Muscle layer of colon (tissue), 2 donors: Measurements from ENCODE around the gene DMRT2.

Experiments used
- H3K27ac ChIP-seq: one replicate; pipeline ENCODE4 v1.7.0; 2013; ENCODE audit warnings: low read depth, mild to moderate bottlenecking, low read length, moderate library complexity
- H3K27me3 ChIP-seq, 2 donors: one replicate each; pipeline ENCODE4 v1.7.0; 2013; ENCODE audit warnings: low read length in 2 of 2, mild to moderate bottlenecking in 2 of 2; ENCODE audit not compliant: insufficient read depth in 2 of 2, control insufficient read depth in 1 of 2
- H3K36me3 ChIP-seq: one replicate; pipeline ENCODE4 v1.7.0; 2013; ENCODE audit warnings: mild to moderate bottlenecking, low read length; ENCODE audit not compliant: insufficient read depth
- H3K4me1 ChIP-seq: one replicate; pipeline ENCODE4 v1.7.0; 2013; ENCODE audit warnings: mild to moderate bottlenecking, low read length; ENCODE audit not compliant: insufficient read depth
- H3K4me3 ChIP-seq, 2 donors: one replicate each; pipeline ENCODE4 v1.7.0; 2013; ENCODE audit warnings: low read length in 2 of 2, low read depth in 1 of 2, mild to moderate bottlenecking in 1 of 2, moderate library complexity in 1 of 2
- H3K9ac ChIP-seq: one replicate; pipeline ENCODE4 v1.7.0; 2013; ENCODE audit warnings: low read length
- H3K9me3 ChIP-seq: one replicate; pipeline ENCODE4 v1.7.0; 2013; ENCODE audit warnings: mild to moderate bottlenecking, low read length
- donor health status: abdominal sarcoma.
- donor health status: Adenocarcinoma of cecum.

DMRT2 gene

DNA sequence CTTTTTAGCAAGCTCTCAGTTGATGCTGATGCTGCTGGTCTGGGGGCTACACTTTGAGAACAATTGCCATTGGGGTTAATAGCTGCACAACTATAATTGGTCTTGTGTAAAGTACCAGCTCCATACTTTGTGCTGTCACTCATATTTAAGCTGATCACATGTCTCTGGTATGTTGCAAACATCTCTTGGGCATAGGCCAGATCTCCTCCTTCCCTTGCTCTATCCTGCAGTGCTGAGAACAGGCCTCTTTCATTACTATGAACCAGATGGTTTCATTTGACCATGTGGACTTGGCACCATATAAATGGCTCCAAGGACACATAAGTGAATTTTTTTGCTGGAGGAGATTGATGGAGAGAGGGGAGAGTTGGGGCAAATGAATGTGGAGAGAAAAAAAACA lies 48.4 kb downstream of the DMRT2 start:
- H3K4me3 ChIP-seq, result no peak overlapping the region
- H3K4me1 ChIP-seq, result no peaks in the 10 kb centered on the region
- no peak overlapping the region for H3K9ac ChIP-seq
- H3K27me3 ChIP-seq, result no peaks in the 10 kb centered on the region
- H3K36me3 ChIP-seq, result no peaks in the 10 kb centered on the region
- H3K27ac ChIP-seq, result no peak overlapping the region
- no peaks in the 10 kb centered on the region for H3K9me3 ChIP-seq

DNA sequence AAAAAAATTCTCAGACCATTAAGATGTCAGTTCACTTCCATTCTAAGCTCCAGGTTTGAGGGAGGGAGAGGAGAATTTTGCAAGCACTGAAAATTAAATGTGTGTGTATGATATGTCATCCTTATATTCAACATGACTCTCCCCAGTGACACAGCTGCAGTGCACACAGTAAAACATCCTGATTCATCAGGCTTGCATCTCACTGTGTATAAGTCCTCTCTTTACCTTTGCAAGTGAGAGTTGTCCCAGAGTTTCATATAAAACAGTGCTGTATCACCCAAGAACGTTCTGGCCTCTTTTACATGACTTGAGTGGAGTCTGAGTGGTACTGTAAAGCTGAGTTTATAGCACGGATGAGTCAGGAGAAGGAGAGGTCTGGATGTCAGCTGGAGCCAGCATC lies 50.0 kb downstream of the DMRT2 start:
- no peaks in the 10 kb centered on the region for H3K9me3 ChIP-seq
- no peak overlapping the region for H3K9ac ChIP-seq
- no peaks in the 10 kb centered on the region for H3K4me1 ChIP-seq
- H3K4me3 ChIP-seq, result no peak overlapping the region
- H3K36me3 ChIP-seq, result no peaks in the 10 kb centered on the region
- H3K27ac ChIP-seq, result no peak overlapping the region
- H3K27me3 ChIP-seq, result no peaks in the 10 kb centered on the region

DNA sequence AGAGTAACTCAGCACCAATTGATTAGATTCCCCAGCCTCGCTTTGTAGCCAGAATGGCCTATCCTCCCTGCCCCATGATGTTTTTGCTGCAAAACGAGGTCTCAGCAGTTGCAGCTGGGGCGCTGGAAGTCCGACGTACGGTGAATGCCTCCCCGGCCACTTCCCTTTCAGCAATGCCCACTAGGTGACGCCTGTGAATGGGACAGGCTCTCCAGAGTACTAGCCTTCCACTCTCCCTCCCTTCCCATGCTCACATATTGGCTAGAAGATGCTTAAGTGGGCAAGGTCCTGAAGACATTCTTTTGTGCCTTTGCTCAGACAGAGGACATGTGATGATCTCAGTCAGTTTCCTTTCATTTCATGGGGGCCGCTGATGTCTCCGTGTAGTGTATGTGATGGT lies 50.8 kb downstream of the DMRT2 start:
- Histone ChIP-seq H3K9me3 (no peaks in the 10 kb centered on the region), H3K4me3 (no peak overlapping the region), H3K4me1 (no peaks in the 10 kb centered on the region), H3K27me3 (no peaks in the 10 kb centered on the region), H3K27ac (no peak overlapping the region), H3K36me3 (no peaks in the 10 kb centered on the region), H3K9ac (no peak overlapping the region)

DNA sequence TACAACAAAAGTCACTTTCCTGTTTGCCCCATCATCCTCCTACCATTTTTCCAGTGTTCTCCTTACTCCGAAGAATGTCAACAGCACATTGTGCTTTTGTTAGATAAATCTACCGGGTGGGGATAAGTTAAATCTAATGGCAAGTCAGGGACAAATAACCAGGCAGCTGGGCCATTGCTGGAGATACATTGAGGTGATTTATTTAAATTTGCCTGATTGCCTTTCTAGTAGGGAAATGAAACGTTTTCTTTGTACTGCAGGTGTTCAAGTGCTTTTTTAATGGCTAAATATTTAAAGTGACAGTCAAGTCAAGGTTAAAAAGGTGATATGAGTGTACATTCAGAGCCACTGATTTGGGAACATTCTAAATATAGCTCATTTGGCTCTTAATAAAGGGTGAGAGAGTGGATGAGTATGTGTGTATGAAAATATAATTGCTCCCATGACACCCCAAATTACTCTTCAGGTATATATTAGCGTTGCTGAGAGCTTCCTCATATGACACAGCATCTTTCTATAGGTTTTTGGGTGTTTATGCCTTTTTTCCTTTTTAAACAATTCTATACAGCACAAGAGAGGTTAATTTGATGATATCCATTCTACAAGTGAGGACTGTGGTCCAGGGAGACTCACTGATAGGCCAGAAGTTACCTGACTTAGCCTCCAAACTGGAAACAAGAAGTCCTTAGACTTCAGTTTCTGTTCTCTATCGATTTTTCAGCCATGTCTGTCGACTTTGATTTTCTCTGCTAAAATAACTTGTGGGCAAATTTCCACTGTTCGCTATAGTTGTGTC lies 51.9 kb downstream of the DMRT2 start:
- no peak overlapping the region for H3K9ac ChIP-seq
- no peaks in the 10 kb centered on the region for H3K27me3 ChIP-seq
- no peaks in the 10 kb centered on the region for H3K9me3 ChIP-seq
- no peaks in the 10 kb centered on the region for H3K36me3 ChIP-seq
- no peaks in the 10 kb centered on the region for H3K4me1 ChIP-seq
- H3K4me3 ChIP-seq, result no peak overlapping the region
- H3K27ac ChIP-seq, result no peak overlapping the region

DNA sequence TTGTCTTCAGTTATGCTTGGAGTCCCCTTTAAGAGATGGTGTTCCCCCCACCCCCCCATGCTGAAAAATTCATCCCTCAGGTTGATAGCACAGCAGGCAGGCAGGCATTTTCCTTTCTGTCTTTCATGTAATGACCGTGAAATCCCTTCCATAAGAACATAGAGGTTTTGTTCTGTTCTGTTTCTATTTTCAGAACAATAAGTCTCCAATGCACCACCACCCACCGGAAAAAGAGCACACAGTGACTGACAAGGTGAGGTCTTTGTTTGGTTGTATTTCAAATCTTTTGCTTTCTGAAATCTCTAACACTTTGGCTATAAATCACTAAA lies 52.4 kb downstream of the DMRT2 start:
- H3K4me1 ChIP-seq, result no peaks in the 10 kb centered on the region
- H3K27me3 ChIP-seq, result no peaks in the 10 kb centered on the region
- no peak overlapping the region for H3K4me3 ChIP-seq
- H3K9me3 ChIP-seq, result no peaks in the 10 kb centered on the region
- H3K9ac ChIP-seq, result no peak overlapping the region
- no peaks in the 10 kb centered on the region for H3K36me3 ChIP-seq
- H3K27ac ChIP-seq, result no peak overlapping the region
